SK-N-SH (cell line): ENCODE measurements around the gene RBMS3. TPM values are rescaled to one million over a fixed set of nuclear protein-coding genes. Genes with fewer than 3 reads are reported as not detected.
A peak's percentile ranks its signal among the peaks of the same experiment; 100 is the strongest.

Experiments
- CTCF ChIA-PET: fragments of 300-600, 350-600 bp; formaldehyde crosslinking; extraction: SDS; loops from one replicate; lab custom pipeline; 2021; lab: Yijun Ruan, JAX
- POLR2A ChIA-PET: fragments of 350-600 bp; sonication (Branson Sonifier 250); formaldehyde crosslinking; extraction: SDS; loops from one replicate; lab custom pipeline; 2020; ENCODE audit warnings: antibody characterized with exemption, inconsistent platforms; lab: Yijun Ruan, JAX
- DNase-seq: peaks from one replicate; pipeline ENCODE4 v3.0.0; 2012
- H2AFZ ChIP-seq: fragments of 200-600 bp; sonication (generic); 2 replicates; pipeline ENCODE4 v1.8.1; 2016; ENCODE audit warnings: antibody characterized with exemption, mild to moderate bottlenecking, low read depth
- H3F3A ChIP-seq: fragments of 200-600 bp; sonication (generic); replicated peaks from 2 replicates; pipeline ENCODE3; 2016; ENCODE audit warnings: antibody characterized with exemption, mild to moderate bottlenecking; ENCODE audit not compliant: insufficient read depth
- H3K27ac ChIP-seq, 2 experiments: fragments of 200-500 bp in 1 of 2; fragments of 200-600 bp in 1 of 2; sonication (Bioruptor generic) in 1 of 2; sonication (generic), shearing (Covaris generic) in 1 of 2; 2 replicates each; pipeline versions ENCODE4 v1.5.1 to v1.6.1; 2014 to 2016; ENCODE audit warnings: low read depth in 2 of 2, inconsistent platforms in 1 of 2, low read length in 1 of 2, mild to moderate bottlenecking in 1 of 2, mixed read lengths in 1 of 2
- H3K27me3 ChIP-seq: fragments of 200-600 bp; sonication (generic), shearing (Covaris generic); 2 replicates; pipeline ENCODE4 v1.6.1; 2016; ENCODE audit warnings: mixed run types; ENCODE audit not compliant: insufficient read depth
- H3K36me3 ChIP-seq, 2 experiments: fragments of 200-500 bp in 1 of 2; fragments of 200-600 bp in 1 of 2; sonication (Bioruptor generic) in 1 of 2; sonication (generic) in 1 of 2; replicated peaks in 1 of 2; 2 replicates each; pipeline versions ENCODE3 to v1.5.1; 2014 to 2016; ENCODE audit warnings: low read length in 1 of 2, mild to moderate bottlenecking in 1 of 2; ENCODE audit not compliant: insufficient read depth in 2 of 2, control insufficient read depth in 1 of 2
- H3K4me1 ChIP-seq, 2 experiments: fragments of 200-500 bp in 1 of 2; fragments of 200-600 bp in 1 of 2; sonication (Bioruptor generic) in 1 of 2; sonication (generic), shearing (Covaris generic) in 1 of 2; 2 replicates each; pipeline versions ENCODE4 v1.5.1 to v1.6.1; 2014 to 2016; ENCODE audit warnings: low read depth in 1 of 2, low read length in 1 of 2, mixed run types in 1 of 2; ENCODE audit not compliant: insufficient read depth in 2 of 2, control insufficient read depth in 1 of 2
- H3K4me2 ChIP-seq: fragments of 200-600 bp; sonication (generic), shearing (Covaris generic); 2 replicates; pipeline ENCODE4 v1.6.1; 2017; ENCODE audit warnings: mixed run types
- H3K4me3 ChIP-seq, 2 experiments: fragments of 200-500 bp in 1 of 2; fragments of 200-600 bp in 1 of 2; sonication (Bioruptor generic) in 1 of 2; sonication (generic), shearing (Covaris generic) in 1 of 2; 2 replicates each; pipeline versions ENCODE4 v1.5.1 to v1.8.1; 2014 to 2016; ENCODE audit warnings: low read depth in 2 of 2, inconsistent platforms in 1 of 2, low read length in 1 of 2, mild to moderate bottlenecking in 1 of 2, mixed read lengths in 1 of 2, moderate library complexity in 1 of 2
- H3K79me2 ChIP-seq: fragments of 200-600 bp; sonication (generic); 2 replicates; pipeline ENCODE4 v1.8.1; 2017; ENCODE audit warnings: mild to moderate bottlenecking; ENCODE audit not compliant: insufficient read depth
- H3K9ac ChIP-seq: fragments of 200-600 bp; sonication (generic); 2 replicates; pipeline ENCODE4 v1.6.1; 2017; ENCODE audit warnings: mixed run types
- H3K9me2 ChIP-seq: fragments of 200-600 bp; sonication (generic); 2 replicates; pipeline ENCODE4 v1.6.1; 2017; ENCODE audit warnings: mixed run types
- H3K9me3 ChIP-seq: fragments of 200-600 bp; sonication (generic); 2 replicates; pipeline ENCODE4 v1.6.1; 2017; ENCODE audit warnings: mixed run types, mild to moderate bottlenecking, moderate library complexity
- H4K20me1 ChIP-seq: fragments of 200-600 bp; sonication (generic); 2 replicates; pipeline ENCODE4 v1.6.1; 2017; ENCODE audit warnings: mild to moderate bottlenecking, mixed run types; ENCODE audit not compliant: insufficient read depth
- CTCF ChIP-seq: fragments of 200-600 bp; sonication (generic); IDR thresholded peaks from 2 replicates; pipeline ENCODE4 v1.6.1; 2017; ENCODE audit warnings: antibody characterized with exemption, mild to moderate bottlenecking, moderate library complexity
- ELF1 ChIP-seq: IDR thresholded peaks from 2 replicates; pipeline ENCODE4 v1.4.0; 2012
- FOSL2 ChIP-seq: IDR thresholded peaks from 2 replicates; pipeline ENCODE4 v1.4.0; 2012; ENCODE audit warnings: low read depth, mild to moderate bottlenecking, moderate library complexity, borderline replicate concordance
- FOXJ3 ChIP-seq: sonication (generic); formaldehyde crosslinking; IDR thresholded peaks from 2 replicates; pipeline ENCODE4 v1.5.1; 2020; ENCODE audit warnings: mild to moderate bottlenecking, missing genetic modification reagents
- FOXM1 ChIP-seq: IDR thresholded peaks from 2 replicates; pipeline ENCODE4 v1.4.0; 2012; ENCODE audit warnings: low read depth, mild to moderate bottlenecking
- GATA2 ChIP-seq: sonication (generic); formaldehyde crosslinking; IDR thresholded peaks from 2 replicates; pipeline ENCODE4 v1.5.0; 2020; ENCODE audit warnings: mild to moderate bottlenecking, missing genetic modification reagents
- MXI1 ChIP-seq: IDR thresholded peaks from 2 replicates; pipeline ENCODE4 v1.6.1; 2012; ENCODE audit warnings: mild to moderate bottlenecking, low read depth, low read length, improper control_type of control experiment
- PBX3 ChIP-seq: IDR thresholded peaks from 2 replicates; pipeline ENCODE4; 2012
- RAD21 ChIP-seq: IDR thresholded peaks from 2 replicates; pipeline ENCODE4 v1.6.1; 2012; ENCODE audit warnings: mild to moderate bottlenecking, low read length
- RFX5 ChIP-seq: IDR thresholded peaks from 2 replicates; pipeline ENCODE4 v1.6.1; 2012; ENCODE audit warnings: mild to moderate bottlenecking, improper control_type of control experiment, low read length
- RXRA ChIP-seq: IDR thresholded peaks from 2 replicates; pipeline ENCODE4 v1.4.0; 2012; ENCODE audit warnings: low read depth, mild to moderate bottlenecking, borderline replicate concordance
- SIN3A ChIP-seq: IDR thresholded peaks from 2 replicates; pipeline ENCODE4 v1.6.1; 2012; ENCODE audit warnings: low read depth, mild to moderate bottlenecking, low read length, moderate library complexity, borderline replicate concordance
- TAF1 ChIP-seq: IDR thresholded peaks from 2 replicates; pipeline ENCODE4 v1.6.1; 2012; ENCODE audit warnings: low read depth, mild to moderate bottlenecking, low read length, moderate library complexity, borderline replicate concordance
- WGBS: methylation state at CpG from one replicate; pipeline ENCODE4 v1.1.6; 2017; ENCODE audit warnings: low lambda C conversion rate; 5-methylcytosine and 5-hydroxymethylcytosine counted together
- polyA plus RNA-seq, 3 experiments: library from polyadenylated mRNA; depleted of rRNA; stranded (reverse); fragments of >200 nt; gene quantifications; 2 replicates each; pipeline ENCODE4 v1.2.3, GENCODE V29; 2012
- TF ChIP-seq, protein P1 (sequence below): fragments of 150-350 bp; IDR thresholded peaks from 2 replicates; pipeline ENCODE4 v1.6.1; 2017; ENCODE audit warnings: antibody characterized with exemption, low read length, low read depth, borderline replicate concordance
- TF ChIP-seq, protein P2 (sequence below): IDR thresholded peaks from 2 replicates; pipeline ENCODE4 v1.4.0; 2012; ENCODE audit warnings: low read depth, borderline replicate concordance

The RBMS3 gene
- polyA plus RNA-seq, 1 of the 3 experiments (the other 2 are of a cell fraction), result 8.2 TPM

DNA sequence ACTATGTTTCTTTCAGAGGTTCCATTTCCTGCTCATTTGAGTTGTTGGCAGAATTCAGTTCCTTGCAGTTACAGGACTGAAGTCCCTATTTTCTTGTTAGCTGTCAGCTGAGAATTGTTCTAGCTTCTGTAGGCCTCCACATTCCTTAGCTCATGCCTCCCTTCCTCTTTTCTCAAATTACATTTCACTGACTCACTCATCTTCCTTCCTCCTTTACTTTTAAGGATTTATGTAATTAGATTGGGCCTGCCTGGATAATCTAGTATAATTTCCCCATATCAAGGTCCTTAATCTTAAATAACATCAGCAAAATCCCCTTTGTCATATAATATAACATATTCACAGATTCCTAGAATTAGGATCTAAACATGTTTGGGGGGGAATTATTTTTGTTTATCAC lies 40.6 kb upstream of the RBMS3 start (continued):
- TF ChIP-seq PBX3 (peak; percentile 54), MXI1 (no peak), RAD21 (no peak)

GRCh38 chr3:29240887-29241286 lies 40.0 kb upstream of the RBMS3 start:
- Histone ChIP-seq H2AFZ (no peak overlapping the region), H3K79me2 (no peaks in the 10 kb centered on the region), H3K4me2 (no peak overlapping the region), H3K9me2 (no peaks in the 10 kb centered on the region), H3K4me3 (no peak overlapping the region), H3K27me3 (no peaks in the 10 kb centered on the region), H3K27ac (no peak overlapping the region), H3K4me1 (peaks cover 0 to 12% of the 10 kb centered on the region in 2 experiments; a peak in 2 of 4 replicates), H3K9me3 (no peaks in the 10 kb centered on the region), H4K20me1 (no peaks in the 10 kb centered on the region), H3K36me3 (no peaks in the 10 kb centered on the region), H3F3A (peaks cover 7% of the 10 kb centered on the region), H3K9ac (no peak overlapping the region)
- CTCF ChIA-PET, result no interaction called here
- POLR2A ChIA-PET, result no interaction called here
- no peak for TF ChIP-seq RFX5
- TF ChIP-seq, protein P1, sequence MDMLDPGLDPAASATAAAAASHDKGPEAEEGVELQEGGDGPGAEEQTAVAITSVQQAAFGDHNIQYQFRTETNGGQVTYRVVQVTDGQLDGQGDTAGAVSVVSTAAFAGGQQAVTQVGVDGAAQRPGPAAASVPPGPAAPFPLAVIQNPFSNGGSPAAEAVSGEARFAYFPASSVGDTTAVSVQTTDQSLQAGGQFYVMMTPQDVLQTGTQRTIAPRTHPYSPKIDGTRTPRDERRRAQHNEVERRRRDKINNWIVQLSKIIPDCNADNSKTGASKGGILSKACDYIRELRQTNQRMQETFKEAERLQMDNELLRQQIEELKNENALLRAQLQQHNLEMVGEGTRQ, result no peak
- TF ChIP-seq CTCF, result no peak
- TF ChIP-seq SIN3A, result no peak
- no peak for TF ChIP-seq ELF1
- TF ChIP-seq FOXJ3, result no peak
- TF ChIP-seq, protein P2, sequence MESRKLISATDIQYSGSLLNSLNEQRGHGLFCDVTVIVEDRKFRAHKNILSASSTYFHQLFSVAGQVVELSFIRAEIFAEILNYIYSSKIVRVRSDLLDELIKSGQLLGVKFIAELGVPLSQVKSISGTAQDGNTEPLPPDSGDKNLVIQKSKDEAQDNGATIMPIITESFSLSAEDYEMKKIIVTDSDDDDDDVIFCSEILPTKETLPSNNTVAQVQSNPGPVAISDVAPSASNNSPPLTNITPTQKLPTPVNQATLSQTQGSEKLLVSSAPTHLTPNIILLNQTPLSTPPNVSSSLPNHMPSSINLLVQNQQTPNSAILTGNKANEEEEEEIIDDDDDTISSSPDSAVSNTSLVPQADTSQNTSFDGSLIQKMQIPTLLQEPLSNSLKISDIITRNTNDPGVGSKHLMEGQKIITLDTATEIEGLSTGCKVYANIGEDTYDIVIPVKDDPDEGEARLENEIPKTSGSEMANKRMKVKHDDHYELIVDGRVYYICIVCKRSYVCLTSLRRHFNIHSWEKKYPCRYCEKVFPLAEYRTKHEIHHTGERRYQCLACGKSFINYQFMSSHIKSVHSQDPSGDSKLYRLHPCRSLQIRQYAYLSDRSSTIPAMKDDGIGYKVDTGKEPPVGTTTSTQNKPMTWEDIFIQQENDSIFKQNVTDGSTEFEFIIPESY, result no peak
- TF ChIP-seq TAF1, result no peak
- TF ChIP-seq FOSL2, result no peak
- TF ChIP-seq FOXM1, result no peak
- no peak for TF ChIP-seq RXRA
- no peak for TF ChIP-seq GATA2 (CRISPR knock-in tag)
- no peak for DNase-seq
- 100% methylated on average over 3 of the region's 4 CpGs for WGBS
